ENCODE data around the gene AGMO.

Gene AGMO

GRCh38 chr7:15507708-15508107 is 54.1 kb downstream of the AGMO start:
- no peak for DNase-seq (ENCODE audit: low read depth)
- TF ChIP-seq CTCF (IDR thresholded peaks at IDR 0.05; ENCODE audit: insufficient read depth, low read depth, low read length, missing control alignments): no peak
- H3K4me3 ChIP-seq (ENCODE audit: low read length): no peak overlapping the region

- no peak overlapping the region for H3K4me3 ChIP-seq (ENCODE audit: low read length)
- no peak for TF ChIP-seq CTCF (IDR thresholded peaks at IDR 0.05; ENCODE audit: insufficient read depth, low read depth, low read length, missing control alignments)
- no peak for DNase-seq (ENCODE audit: low read depth)
Measured at GRCh38 chr7:15507171-15507570, 54.6 kb downstream of the AGMO start.

GRCh38 chr7:15505761-15506160 is 56.1 kb downstream of the AGMO start:
- H3K4me3 ChIP-seq (ENCODE audit: low read length): no peak overlapping the region
- no peak for DNase-seq (ENCODE audit: low read depth)
- TF ChIP-seq CTCF (IDR thresholded peaks at IDR 0.05; ENCODE audit: insufficient read depth, low read depth, low read length, missing control alignments): no peak

GRCh38 chr7:15504351-15504750 is 57.5 kb downstream of the AGMO start:
- no peak overlapping the region for H3K4me3 ChIP-seq (ENCODE audit: low read length)
- no peak for DNase-seq (ENCODE audit: low read depth)
- no peak for TF ChIP-seq CTCF (IDR thresholded peaks at IDR 0.05; ENCODE audit: insufficient read depth, low read depth, low read length, missing control alignments)

- no peak overlapping the region for H3K4me3 ChIP-seq (ENCODE audit: low read length)
- no peak for TF ChIP-seq CTCF (IDR thresholded peaks at IDR 0.05; ENCODE audit: insufficient read depth, low read depth, low read length, missing control alignments)
- peak; percentile 14 for DNase-seq (ENCODE audit: low read depth)
Measured at GRCh38 chr7:15503603-15504290, 58.1 kb downstream of the AGMO start.

- no peak for DNase-seq (ENCODE audit: low read depth)
- no peak for TF ChIP-seq CTCF (IDR thresholded peaks at IDR 0.05; ENCODE audit: insufficient read depth, low read depth, low read length, missing control alignments)
- no peak overlapping the region for H3K4me3 ChIP-seq (ENCODE audit: low read length)
Measured at GRCh38 chr7:15498465-15498864, 63.4 kb downstream of the AGMO start.

- DNase-seq (ENCODE audit: low read depth): no peak
- no peak overlapping the region for H3K4me3 ChIP-seq (ENCODE audit: low read length)
- TF ChIP-seq CTCF (IDR thresholded peaks at IDR 0.05; ENCODE audit: insufficient read depth, low read depth, low read length, missing control alignments): no peak
Measured at GRCh38 chr7:15495170-15495569, 66.6 kb downstream of the AGMO start.

Data from epithelial cell of esophagus (primary cell).